ENCODE measurements around the gene PEX11A. TPM values are rescaled to one million over a fixed set of nuclear protein-coding genes. Genes with fewer than 3 reads are reported as not detected.

The PEX11A gene
- total RNA-seq, 2 experiments from 2014 or later, result 1.6 to 2.2 TPM

DNA sequence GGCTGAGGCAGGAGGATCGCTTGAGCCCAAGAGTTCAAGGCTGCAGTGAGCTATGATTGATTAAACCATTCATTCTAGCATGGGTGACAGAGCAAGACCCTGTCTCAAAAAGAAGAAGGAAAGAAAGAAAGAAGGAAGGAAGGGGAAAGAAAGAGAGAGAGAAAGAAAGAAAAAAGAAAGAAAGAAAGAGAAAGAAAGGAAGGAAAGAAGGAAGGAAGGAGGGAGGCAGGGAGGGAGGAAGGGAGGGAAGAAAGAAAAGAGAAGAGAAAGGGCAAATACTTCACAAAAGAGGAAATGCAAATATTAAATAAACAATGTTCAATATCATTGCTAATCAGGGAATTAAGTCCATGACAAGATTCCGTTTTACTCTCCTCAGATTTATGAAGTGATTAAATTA lies 31.3 kb downstream of the PEX11A start:
- no peak for DNase-seq
- CTCF ChIA-PET, result interaction anchor here (1.2 kb wide), 1 partner anchor 11 kb away, joined by 3 read pairs; no protein-coding TSS in a partner anchor
- Mint-ChIP-seq H3K4me1 (peaks cover 13% of the 10 kb centered on the region), H3K27ac (no peak overlapping the region), H3K9me3 (ENCODE audit: low read depth) (no peaks in the 10 kb centered on the region), H3K36me3 (no peaks in the 10 kb centered on the region), H3K4me3 (no peak overlapping the region), H3K27me3 (peaks cover 51% of the 10 kb centered on the region)
- no peak for ATAC-seq

DNA sequence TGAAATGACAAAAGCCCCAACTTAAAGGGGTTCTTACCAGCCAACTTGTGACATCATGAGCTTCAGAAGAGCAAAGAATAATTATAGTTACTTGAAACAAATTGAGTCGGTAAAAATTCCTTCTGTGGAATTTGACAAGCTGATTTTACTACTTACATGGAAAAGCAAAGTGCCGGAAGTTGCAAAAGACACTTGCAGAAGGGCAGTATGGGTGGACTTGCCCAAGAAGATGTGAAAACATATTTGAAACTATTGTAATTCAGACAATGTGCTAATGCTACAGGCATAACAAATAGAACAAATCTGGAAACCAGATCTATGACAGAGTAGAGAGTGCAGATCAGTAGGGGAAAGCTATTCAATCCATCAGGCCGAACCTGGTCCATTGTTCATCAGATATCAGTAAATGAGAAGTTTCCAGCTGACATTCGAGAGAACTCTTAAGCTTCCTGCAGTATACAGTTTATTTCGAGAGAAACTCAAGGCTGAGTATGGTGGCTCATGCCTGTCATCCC lies 32.8 kb downstream of the PEX11A start:
- peaks cover 61% of the 10 kb centered on the region for H3K27me3 Mint-ChIP-seq
- H3K9me3 Mint-ChIP-seq (ENCODE audit: low read depth), result no peaks in the 10 kb centered on the region
- no peaks in the 10 kb centered on the region for H3K36me3 Mint-ChIP-seq
- CTCF ChIA-PET, result interaction anchor here (1.5 kb wide), 1 partner anchor 12 kb away, joined by 3 read pairs; no protein-coding TSS in a partner anchor
- no peak overlapping the region for H3K27ac Mint-ChIP-seq
- DNase-seq, result no peak
- H3K4me1 Mint-ChIP-seq, result peaks cover 14% of the 10 kb centered on the region
- no peak overlapping the region for H3K4me3 Mint-ChIP-seq
- no peak for ATAC-seq

DNA sequence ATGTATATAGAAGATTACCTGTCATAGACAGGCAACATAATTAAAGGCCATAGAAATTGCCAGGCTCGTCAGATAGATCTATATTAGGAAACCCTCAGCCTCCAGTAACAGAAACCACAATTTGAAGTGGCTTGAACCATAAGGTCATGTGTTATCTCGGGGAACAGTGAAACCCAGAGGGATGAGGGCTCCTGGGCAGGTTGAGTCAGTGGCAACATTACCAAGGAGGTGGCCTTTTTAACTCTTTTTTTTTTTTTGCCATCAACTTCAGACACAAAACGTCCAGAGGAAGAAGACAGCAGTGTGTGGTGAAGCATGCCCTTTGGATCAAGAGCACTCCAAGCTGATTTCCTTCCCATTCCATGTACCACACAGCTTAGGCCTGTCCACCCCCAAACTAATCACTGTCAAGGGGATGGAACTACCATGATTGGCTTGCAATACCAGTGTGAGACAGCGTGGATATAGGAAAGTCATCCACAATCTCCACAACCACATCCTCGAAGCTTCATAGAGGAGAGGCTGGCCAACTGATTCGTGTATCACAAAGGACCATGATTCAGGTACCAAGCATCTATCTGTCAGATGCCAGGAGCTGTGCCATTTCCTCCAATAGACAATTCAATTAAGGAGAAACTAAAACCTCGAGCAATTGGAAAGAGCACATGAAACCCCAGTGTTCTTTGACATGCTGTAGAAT lies 34.3 kb downstream of the PEX11A start:
- peaks cover 61% of the 10 kb centered on the region for H3K27me3 Mint-ChIP-seq
- ATAC-seq (no peak), DNase-seq (no peak)
- H3K4me1 Mint-ChIP-seq, result peaks cover 14% of the 10 kb centered on the region
- H3K36me3 Mint-ChIP-seq, result no peaks in the 10 kb centered on the region
- H3K9me3 Mint-ChIP-seq (ENCODE audit: low read depth), result no peaks in the 10 kb centered on the region
- H3K27ac Mint-ChIP-seq, result no peak overlapping the region
- no peak overlapping the region for H3K4me3 Mint-ChIP-seq
- CTCF ChIA-PET, result no interaction called here

DNA sequence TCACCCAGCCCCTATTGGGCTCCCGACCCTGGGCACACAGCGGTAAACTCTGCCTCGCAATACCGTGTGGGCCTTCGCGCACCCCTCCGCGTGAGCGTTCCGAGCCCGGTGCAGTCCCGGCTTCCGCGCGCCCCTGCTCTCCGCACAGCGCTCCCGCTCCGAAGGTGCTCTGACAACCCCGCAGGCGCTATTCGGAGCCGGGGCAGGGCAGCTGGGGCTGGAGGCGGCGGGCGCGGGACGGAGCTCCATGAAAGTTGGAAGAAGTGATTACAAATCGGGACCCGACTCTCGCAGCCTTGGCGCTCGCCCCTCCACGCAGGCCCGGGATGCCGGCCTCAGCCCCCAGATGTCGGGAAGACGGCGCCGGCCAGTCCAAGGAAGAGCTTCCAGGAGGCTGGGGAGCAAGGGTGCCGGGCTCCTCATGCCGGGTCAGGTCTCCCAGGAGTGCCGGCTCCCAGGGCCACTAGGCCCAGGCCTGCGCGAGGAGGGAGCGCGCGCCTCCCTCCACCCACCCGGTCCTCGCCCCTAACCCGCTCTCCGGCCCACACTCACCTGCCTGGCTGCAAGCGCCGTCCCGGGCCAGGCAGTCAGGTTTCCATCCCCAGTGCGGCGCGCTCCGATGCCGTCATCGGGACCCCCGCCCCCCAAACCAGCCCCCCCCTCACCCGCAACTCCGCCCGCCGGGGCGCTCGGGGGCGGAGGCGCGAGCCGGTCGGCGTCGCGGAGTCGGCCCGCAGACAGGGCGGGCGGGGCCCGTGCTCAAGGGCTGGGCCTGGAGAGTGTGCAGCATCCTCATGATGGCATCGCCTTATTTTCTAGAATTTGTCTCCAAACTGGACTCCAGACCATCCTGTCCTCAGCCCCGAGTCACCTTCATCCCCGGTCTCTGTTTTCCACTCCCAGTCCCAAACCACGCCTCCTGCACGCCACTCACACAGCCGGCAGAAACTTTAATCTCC lies 35.4 kb downstream of the PEX11A start, which contains the start of gene KIF7:
TSS of gene KIF7 (minus strand) at position 621 of the 959 bp plus-strand sequence. CDS start 2,537 bp downstream, outside the sequence.
- CTCF ChIA-PET, result no interaction called here
- peak within 1 kb of the TSS; percentile 59 for H3K4me3 Mint-ChIP-seq
- DNase-seq, result no peak

DNA sequence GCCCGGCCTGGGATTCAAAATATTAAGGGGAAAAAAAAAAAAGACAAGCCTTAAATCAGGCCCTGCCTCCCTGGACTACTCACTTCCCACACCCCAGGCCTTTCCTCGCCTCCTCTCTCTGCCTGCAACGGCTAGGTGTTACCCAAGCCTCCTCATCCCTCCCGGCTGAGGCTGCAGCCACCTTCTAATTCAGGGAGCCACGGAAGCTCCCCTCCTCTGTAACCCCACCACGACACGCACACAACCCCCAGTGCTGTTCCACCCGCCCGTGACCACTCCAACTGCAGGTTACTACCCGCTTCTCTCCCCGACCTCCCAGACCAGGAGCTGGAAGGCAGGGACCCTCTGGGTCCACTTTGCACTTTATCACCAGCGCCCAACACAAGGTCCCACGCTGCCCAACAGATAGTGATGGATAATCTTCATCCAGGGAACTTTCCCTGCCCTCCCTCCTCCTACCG lies 36.2 kb downstream of the PEX11A start:
- CTCF ChIA-PET, result no interaction called here
- peaks cover 14% of the 10 kb centered on the region for H3K4me1 Mint-ChIP-seq
- H3K36me3 Mint-ChIP-seq, result no peaks in the 10 kb centered on the region
- no peak for ATAC-seq
- no peak overlapping the region for H3K27ac Mint-ChIP-seq
- no peak for DNase-seq
- H3K27me3 Mint-ChIP-seq, result peaks cover 49% of the 10 kb centered on the region
- H3K4me3 Mint-ChIP-seq, result peak overlapping the region; percentile 59
- no peaks in the 10 kb centered on the region for H3K9me3 Mint-ChIP-seq (ENCODE audit: low read depth)

More for the DNA sequence above, 35.4 kb downstream of the PEX11A start, which contains the start of gene KIF7:
- H3K9me3 Mint-ChIP-seq (ENCODE audit: low read depth), result no peaks in the 10 kb centered on the region
- H3K4me1 Mint-ChIP-seq, result peaks cover 14% of the 10 kb centered on the region
- H3K27ac Mint-ChIP-seq, result no peak within 1 kb of the TSS
- H3K36me3 Mint-ChIP-seq, result no peaks in the 10 kb centered on the region
- peak; percentile 72 for ATAC-seq
- H3K27me3 Mint-ChIP-seq, result peaks cover 56% of the 10 kb centered on the region

GRCh38 chr15:89653578-89653977 lies 37.0 kb downstream of the PEX11A start:
- Mint-ChIP-seq H3K4me3 (no peak overlapping the region), H3K27ac (no peak overlapping the region), H3K36me3 (no peaks in the 10 kb centered on the region), H3K4me1 (peaks cover 14% of the 10 kb centered on the region), H3K9me3 (ENCODE audit: low read depth) (no peaks in the 10 kb centered on the region), H3K27me3 (peaks cover 46% of the 10 kb centered on the region)
- DNase-seq (no peak), ATAC-seq (no peak)
- CTCF ChIA-PET, result no interaction called here

DNA sequence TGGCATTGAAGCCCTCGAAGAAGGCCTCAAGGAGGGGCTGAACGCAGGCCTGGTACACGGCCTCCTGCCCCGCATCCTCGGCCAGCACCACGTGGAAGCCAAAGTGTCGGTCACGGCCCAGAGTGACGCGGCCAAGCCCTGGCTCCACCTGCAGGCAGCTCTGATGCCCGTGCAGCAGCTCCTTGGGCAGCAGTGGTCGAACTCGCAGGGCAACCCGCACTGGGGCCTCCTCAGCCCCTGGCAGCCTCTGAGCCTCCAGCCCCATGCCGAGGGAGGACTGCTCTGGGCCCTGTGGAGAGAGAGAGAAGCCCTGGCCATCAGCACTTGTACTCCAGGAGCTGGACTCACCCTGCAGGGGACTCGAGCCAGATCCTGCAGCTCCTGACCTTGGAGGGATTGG lies 37.9 kb downstream of the PEX11A start:
- Mint-ChIP-seq H3K36me3 (no peaks in the 10 kb centered on the region), H3K4me3 (no peak overlapping the region), H3K27ac (no peak overlapping the region), H3K27me3 (peaks cover 45% of the 10 kb centered on the region), H3K4me1 (peaks cover 14% of the 10 kb centered on the region), H3K9me3 (ENCODE audit: low read depth) (no peaks in the 10 kb centered on the region)
- CTCF ChIA-PET, result no interaction called here
- DNase-seq, result no peak
- ATAC-seq, result no peak

- Mint-ChIP-seq H3K36me3 (no peaks in the 10 kb centered on the region), H3K27me3 (peaks cover 41% of the 10 kb centered on the region), H3K27ac (no peak overlapping the region), H3K4me1 (peaks cover 14% of the 10 kb centered on the region), H3K4me3 (no peak overlapping the region), H3K9me3 (ENCODE audit: low read depth) (no peaks in the 10 kb centered on the region)
- CTCF ChIA-PET, result no interaction called here
- no peak for ATAC-seq
- no peak for DNase-seq
Observed at GRCh38 chr15:89652131-89652530, 38.4 kb downstream of the PEX11A start.

DNA sequence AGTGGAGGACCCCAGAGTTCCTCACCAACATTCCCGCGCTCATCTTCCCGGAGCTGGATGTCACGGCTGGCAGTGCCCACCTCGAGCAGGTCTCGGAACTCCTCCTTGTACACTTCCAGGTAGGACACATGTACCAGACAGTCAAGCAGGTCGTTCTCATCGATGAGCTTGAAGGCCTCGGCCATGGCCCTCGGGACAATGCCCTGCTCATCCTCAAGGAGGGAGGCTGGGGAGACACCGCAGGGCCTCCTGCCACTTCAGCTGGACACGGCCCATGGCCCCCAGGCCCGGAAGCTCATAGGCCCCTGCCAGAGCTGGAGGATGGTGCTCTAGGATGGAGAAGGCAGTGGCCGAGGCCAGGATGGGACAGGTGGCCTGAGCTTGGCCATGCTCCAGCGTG lies 40.8 kb downstream of the PEX11A start:
- Mint-ChIP-seq H3K4me3 (no peak overlapping the region), H3K36me3 (no peaks in the 10 kb centered on the region)
- CTCF ChIA-PET, result no interaction called here

DNA sequence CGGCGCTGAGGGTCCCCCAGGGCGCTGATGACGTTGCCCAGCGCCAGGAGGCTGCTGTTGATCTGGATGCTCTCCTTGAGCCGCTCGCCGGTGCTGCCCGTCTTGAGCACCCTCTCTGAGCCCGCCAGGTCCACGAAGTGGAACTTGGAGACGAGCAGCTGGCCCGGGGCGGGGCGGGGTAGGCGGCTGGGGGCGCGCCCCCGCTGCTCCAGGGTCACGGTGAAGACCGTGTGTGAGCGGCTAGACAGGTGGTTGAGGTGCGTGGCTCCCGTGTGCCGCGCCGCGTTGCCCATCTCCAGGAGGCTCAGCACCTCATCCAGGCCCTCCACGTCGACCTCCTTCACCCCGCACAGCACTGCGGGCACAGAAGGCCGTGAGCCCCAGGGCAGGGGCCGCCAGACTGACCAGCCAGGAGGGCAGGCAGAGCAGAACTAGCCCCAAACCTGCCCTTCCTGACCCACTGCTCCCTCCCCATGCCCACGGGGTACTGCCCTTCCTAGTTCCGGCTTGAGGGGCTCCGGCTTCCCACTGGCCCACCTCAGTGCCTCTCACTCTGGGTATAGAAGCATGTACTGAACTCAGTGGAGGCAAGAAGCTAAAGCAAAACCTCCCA lies 41.4 kb downstream of the PEX11A start:
- Mint-ChIP-seq H3K27ac (no peak overlapping the region), H3K4me1 (no peaks in the 10 kb centered on the region), H3K9me3 (ENCODE audit: low read depth) (no peaks in the 10 kb centered on the region), H3K27me3 (peaks cover 14% of the 10 kb centered on the region), H3K4me3 (no peak overlapping the region), H3K36me3 (no peaks in the 10 kb centered on the region)
- ATAC-seq (no peak), DNase-seq (no peak)
- CTCF ChIA-PET, result no interaction called here

More for the DNA sequence above, 40.8 kb downstream of the PEX11A start:
- Mint-ChIP-seq H3K4me1 (peaks cover 5% of the 10 kb centered on the region), H3K9me3 (ENCODE audit: low read depth) (no peaks in the 10 kb centered on the region), H3K27me3 (peaks cover 20% of the 10 kb centered on the region), H3K27ac (no peak overlapping the region)
- ATAC-seq (no peak), DNase-seq (no peak)

- Mint-ChIP-seq H3K9me3 (ENCODE audit: low read depth) (no peaks in the 10 kb centered on the region), H3K4me3 (no peak overlapping the region), H3K4me1 (no peaks in the 10 kb centered on the region), H3K27ac (no peak overlapping the region), H3K36me3 (no peaks in the 10 kb centered on the region), H3K27me3 (peaks cover 8% of the 10 kb centered on the region)
- no peak for DNase-seq
- ATAC-seq, result no peak
- CTCF ChIA-PET, result interaction anchor here (0.9 to 1.6 kb wide), 4 partner anchors 11 to 227 kb away, joined by 3 to 5 read pairs (median 4); no protein-coding TSS in a partner anchor
Observed at GRCh38 chr15:89648106-89649012, 42.2 kb downstream of the PEX11A start.

- no peak overlapping the region for H3K4me3 Mint-ChIP-seq
- DNase-seq, result peak; percentile 76
Observed at GRCh38 chr15:89647191-89647851, 43.2 kb downstream of the PEX11A start.

More at GRCh38 chr15:89647191-89647851, 43.2 kb downstream of the PEX11A start:
- no peaks in the 10 kb centered on the region for H3K9me3 Mint-ChIP-seq (ENCODE audit: low read depth)
- H3K36me3 Mint-ChIP-seq, result no peaks in the 10 kb centered on the region
- H3K4me1 Mint-ChIP-seq, result no peaks in the 10 kb centered on the region
- CTCF ChIA-PET, result interaction anchor here (0.9 to 1.6 kb wide), 4 partner anchors 12 to 228 kb away, joined by 3 to 5 read pairs (median 4); no protein-coding TSS in a partner anchor
- peaks cover 2% of the 10 kb centered on the region for H3K27me3 Mint-ChIP-seq
- ATAC-seq, result peak; percentile 74
- no peak overlapping the region for H3K27ac Mint-ChIP-seq
